HG02623 (cell line): ENCODE measurements around the gene INTS15.
"Not testable (repeated sequence)": the region's sequence is repeated elsewhere in the genome, so short reads cannot be mapped to it uniquely, and the experiment has no call there.

Source experiments
- ATAC-seq: cut with Tn5 transposase; IDR thresholded peaks from one replicate; pipeline ENCODE4 v1.9.1; 2021; ENCODE audit warnings: moderate library complexity; ENCODE audit not compliant: unreplicated experiment

INTS15 gene

DNA sequence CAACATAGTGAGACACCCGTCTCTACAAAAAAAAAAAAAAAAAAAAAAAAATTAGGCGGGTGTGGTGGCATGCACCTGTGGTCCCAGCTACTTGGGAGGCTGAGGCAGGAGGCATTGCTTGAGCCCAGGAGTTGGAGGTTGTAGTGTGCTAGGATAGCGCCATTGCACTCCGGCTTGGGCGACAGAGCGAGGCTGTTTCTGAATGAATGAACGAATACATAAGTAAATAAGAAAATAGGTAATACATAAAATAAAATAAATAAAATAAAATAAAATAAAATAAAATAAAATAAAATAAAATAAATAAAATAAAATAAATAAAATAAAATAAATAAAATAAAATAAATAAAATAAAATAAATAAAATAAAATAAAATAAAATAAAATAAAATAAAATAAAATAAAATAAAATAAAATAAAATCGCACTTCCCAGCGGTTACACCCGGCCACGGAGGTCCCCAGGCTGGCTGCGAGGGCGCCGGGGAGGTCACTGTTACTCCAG, 12.9 kb upstream of the INTS15 start:
- not testable (repeated sequence) for ATAC-seq

DNA sequence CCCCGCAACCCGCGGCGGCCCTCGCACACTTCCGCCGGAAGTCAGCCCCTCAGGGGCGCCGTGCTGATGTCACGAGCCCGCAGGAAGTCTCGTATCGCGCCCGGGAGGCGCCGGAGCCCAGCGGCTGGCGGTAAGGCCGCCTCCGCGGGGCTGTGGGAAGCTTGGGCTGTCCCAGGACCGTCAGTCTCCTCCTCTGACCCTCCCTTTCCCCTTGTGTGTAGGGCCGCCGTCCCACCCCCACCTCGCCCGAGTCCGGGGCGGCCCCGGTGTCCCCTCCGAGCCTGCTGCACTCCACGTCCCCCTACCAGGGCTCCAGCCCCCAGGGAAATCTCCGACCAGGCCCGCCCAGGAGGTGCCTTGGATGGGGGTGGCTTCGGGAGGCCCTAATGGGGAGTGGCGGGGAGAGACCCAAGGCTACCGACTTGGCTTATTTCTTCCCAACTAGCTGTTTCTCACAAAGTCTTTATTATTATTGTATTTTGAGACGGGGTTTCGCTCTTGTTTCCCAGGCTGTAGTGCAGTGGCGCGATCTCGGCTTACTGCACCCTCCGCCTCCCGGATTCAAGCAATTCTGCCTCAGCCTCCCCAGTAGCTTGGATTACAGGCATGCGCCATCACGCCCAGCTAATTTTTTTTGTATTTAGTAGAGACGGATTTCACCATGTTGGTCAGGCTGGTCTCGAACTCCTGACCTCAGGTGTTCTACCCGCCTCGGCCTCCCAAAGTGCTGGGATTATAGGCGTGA, 12.3 kb upstream of the INTS15 start, which contains the start of gene ZDHHC4:
ZDHHC4 (plus strand) TSS at position 86 of the 745 bp plus-strand sequence. CDS start 3,108 bp downstream, outside the sequence.
- ATAC-seq = peak; percentile 97

DNA sequence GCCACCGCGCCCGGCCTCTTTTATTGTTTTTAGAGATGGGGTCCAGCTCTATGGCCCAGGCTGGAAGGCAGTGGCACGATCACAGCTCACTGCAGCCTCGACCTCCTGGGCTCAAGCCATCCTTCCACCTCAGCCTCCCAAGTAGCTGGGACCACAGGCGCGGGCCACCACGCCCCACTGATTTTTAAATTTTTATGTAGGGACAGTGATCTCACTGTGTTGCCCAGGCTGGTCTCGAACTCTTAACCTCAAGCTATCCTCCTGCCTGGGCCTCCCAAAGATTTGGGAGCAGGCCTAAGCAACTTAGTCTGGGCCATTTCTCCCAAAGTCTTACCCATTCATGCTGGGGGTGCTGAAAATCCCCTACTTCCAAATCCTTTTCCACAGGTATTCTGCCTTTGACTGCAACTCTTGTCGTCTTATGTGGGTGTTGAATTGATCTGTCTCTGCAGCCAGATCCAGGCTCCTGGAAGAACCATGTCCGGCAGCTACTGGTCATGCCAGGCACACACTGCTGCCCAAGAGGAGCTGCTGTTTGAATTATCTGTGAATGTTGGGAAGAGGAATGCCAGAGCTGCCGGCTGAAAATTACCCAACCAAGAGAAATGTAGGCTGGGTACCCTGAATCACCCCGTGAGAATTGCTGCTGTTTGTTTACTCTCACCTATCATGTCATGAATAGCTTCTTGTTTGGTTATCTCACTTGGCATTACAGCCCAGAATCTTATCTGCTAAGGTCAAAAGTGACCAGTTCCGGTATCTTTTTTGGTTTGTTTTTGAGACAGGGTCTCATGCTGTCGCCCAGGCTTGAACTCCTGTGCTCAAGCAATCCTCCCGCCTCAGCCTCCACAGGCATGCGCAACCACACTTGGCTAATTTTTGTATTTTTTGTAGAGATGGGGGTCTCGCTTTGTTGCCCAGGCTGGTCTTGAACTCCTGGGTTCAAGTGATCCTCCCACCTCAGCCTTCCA, 11.4 kb upstream of the INTS15 start:
- ATAC-seq = no peak

DNA sequence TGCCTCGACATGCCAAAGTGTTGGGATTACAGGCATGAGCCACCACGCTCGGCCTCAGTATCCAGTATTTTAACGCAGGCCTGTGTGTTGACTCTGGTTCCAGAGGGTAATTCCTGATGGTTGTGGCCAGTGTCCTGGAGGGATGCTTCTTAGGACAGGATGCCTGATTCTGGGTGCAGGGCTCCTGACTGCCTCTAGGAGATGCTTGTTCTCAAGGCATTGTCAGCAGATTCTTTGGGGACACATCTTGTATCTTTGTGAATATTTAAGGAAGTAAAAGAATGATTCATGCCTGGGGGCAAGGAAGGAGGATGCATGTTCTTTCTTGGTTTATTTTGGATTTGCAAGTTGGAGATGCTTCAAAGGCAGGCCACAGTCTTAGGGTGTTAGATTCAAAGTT, 10.4 kb upstream of the INTS15 start:
- ATAC-seq = no peak

DNA sequence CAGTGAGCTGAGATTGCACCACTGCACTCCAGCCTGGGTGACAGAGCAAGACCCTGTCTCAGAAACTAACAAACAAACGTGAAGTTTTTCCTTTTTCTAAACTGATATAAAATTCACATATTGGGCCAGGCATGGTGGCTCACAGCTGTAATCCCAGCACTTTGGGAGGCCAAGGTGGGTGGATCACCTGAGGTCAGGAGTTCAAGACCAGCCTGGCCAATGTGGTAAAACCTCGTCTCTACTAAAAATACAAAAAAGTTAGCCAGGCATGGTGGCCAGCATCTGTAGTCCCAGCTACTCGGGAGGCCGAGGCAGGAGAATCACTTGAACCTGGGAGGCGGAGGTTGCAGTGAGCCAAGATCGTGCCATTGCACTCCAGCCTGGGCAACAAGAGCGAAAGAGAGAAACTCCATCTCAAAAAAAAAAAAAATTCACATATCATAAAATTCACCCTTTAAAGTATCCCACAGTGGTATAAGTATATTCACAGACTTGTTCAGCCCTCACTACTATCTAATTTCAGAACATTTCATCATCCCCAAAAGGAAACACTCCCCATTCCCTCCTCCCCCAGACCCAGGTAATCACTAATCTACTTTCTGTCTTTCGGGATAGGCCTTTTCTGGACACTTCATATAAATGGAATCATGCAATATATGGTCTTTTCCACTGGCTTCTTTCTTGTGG, 3.9 kb upstream of the INTS15 start:
- not testable (repeated sequence) for ATAC-seq

DNA sequence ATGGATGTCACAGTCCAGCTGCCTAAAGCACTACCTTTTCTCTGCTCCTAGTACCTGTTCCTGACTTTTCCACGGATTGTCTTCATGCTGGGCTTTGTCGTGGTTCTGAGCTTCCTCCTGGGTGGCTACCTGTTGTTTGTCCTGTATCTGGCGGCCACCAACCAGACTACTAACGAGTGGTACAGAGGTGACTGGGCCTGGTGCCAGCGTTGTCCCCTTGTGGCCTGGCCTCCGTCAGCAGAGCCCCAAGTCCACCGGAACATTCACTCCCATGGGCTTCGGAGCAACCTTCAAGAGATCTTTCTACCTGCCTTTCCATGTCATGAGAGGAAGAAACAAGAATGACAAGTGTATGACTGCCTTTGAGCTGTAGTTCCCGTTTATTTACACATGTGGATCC, 1.3 kb upstream of the INTS15 start:
- no peak for ATAC-seq

DNA sequence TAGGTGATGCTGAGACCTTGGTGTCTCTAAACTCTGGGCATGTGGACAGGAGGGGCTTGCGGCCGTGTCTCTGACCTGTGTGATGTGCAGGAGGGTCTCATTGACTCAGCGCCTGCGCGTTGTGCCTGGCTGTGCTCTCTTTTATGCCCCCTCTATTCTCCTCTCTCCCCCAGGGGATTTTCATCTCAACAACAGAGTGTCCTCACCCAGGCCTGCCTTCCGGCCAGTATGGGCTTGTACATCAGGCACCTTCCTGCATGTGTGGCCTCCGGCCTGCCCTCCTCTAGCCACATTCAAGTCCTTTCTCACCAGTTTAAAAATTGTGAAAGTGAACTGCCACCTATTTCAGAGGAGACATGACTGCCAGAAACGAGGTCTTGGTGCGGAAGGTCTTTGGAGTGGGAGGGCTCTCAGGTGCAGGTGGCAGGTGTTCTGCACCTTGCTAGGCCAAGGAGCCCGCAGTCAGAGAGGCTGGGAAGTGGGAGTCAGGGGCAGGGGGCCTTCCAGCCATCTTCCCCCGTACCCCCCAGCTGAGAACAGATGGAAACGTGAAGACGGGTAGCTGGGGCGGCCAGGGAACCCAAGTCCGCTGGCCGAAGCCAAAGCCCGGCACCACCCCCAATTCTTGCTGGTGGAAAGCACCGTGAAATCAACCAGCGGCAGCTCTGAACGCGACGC, 531 bp upstream of the INTS15 start:
- no peak for ATAC-seq

DNA sequence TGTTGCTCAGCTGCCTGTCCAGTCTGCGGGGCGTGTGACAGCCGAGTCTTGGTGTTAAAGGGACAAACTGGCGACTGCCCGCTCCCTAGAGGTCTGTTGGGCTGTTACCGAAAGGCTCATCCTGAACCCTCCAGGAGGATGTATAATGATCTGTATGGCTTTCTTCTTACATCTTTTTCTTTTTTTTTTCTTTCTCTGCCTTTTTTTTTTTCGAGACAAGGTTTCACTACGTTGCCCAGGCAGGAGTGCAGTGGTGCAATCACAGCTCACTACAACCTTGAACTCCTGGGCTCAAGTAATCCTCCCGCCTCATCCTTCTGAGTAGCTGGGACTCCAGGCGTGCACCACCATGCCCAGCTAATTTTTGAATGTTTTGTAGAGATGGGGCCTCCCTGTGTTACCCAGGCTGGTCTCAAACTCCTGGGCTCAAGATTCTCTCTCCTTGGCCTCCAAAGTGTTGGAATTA, 857 bp downstream of the INTS15 start:
- ATAC-seq = no peak

DNA sequence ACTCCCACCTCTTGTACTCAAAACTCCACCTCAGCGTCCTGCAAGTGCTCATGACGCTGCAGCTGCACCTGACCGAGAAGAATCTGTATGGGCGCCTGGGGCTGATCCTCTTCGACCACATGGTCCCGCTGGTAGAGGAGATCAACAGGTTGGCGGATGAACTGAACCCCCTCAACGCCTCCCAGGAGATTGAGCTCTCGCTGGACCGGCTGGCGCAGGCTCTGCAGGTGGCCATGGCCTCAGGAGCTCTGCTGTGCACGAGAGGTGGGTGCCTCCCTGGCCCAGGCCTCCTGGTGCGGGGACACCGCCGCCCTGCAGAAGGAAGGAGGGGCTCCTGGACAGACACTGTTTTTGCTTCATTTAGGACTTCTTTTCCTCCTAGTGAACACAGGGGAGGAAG, 10.3 kb downstream of the INTS15 start:
- no peak for ATAC-seq

DNA sequence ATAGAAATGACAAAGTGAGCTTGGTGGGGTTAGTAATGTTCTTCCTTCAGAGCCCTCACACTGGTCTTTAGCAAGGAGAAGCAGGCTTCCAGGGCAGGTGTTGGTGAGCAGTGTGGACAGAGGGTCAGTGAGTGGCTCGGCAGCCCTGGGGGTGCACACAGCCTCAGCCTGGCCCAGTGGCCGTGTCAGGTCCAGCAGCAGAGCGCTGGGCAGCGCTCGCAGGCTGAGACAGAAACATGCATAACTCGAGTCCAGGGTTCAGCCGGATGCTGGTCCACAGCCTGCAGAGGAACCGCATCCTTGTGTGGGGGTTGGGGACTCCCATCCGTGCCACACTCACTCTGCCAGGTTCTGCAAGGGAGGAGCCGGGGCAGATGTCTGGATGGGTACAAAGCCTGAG, 14.6 kb downstream of the INTS15 start:
- ATAC-seq = no peak

DNA sequence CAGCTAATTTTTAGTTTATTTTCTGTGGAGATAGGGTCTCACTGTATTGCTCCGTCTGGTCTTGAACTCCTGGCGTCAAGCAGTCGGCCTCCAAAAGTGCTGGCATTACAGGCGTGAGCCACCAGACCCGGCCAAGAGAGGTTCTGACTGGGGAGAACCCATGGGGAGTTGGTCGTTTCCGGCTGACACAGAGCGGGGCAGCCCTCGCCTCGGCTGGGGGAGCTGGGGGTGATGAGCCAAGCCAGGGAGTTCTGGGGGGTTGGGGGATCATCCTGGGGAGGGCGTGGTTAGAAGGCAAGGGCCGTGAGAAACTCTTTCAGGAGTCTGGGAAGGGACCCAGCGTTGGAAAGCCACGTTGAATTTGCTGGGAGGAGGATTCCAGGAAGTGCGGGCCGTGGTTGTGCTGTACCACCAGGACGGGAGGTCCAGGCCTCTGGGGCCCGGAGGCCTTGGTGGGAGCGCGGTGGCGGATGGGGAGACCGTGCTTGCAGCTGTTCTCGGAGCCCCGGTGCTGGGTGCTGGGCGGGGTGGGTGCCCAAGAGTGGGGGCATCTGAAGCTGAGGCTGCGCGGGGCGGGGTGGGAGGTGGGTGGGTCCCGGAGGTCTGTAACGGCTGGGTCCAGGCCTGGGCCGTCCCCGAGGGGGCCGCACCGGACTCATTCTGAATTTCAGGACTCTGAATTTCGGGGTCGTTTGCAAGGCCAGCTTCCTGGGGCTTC, 17.2 kb downstream of the INTS15 start:
- no peak for ATAC-seq

DNA sequence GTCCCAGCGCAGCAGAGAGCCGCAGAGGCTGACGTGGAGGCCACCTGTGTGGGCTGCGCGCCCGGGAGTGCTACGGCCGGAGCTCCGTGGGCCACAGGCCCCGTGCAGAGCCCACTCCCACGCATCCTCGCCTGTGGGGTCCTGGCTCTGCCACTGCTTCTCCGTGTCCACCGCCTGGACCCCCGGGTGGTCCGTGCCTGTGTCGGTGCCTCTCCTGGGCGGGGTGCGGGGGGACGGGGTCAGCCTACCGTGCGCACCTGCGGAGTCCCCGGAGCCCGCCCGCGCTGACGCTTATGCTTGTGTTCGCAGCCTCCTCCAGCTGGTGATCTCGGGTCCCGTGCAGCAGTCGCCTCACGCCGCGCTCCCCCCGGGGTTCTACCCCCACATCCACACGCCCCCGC, 17.8 kb downstream of the INTS15 start:
- ATAC-seq = no peak

DNA sequence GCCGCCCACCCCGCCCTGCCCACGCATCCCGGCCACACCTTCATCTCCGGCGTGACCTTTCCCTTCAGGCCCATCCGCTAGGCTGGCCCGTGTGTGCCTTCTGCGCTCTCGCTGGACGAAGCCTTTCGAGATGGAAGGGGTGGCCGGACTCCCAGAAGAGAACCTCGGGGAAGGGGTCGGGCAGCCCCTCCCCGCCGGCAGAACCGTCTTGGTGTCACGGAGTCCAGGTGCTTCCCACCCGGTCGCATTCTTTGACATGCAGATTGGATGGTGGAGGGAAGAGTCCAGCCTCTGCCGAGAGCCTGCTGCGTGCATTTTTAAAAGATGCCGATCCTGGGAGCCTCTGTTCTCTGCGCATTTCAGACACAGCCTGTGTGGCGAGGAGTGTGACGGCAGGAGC, 18.3 kb downstream of the INTS15 start:
- ATAC-seq = no peak

DNA sequence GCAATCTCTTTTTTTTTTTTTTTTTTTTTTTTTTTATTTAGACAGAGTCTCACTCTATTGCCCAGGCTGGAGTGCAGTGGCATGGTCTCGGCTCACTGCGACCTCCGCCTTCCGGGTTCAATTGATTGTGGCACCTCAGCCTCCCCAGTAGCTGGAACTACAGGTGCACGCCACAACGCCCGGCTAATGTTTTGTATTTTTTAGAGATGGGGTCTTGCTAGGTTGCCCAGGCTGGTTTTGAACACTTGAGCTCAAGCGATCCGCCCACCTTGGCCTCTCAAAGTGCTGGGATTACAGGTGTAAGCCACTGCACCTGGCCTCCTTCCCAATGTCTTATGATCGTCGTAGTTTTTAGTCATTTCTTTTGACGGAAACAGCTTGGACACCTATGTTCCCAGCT, 19.0 kb downstream of the INTS15 start:
- no peak for ATAC-seq

DNA sequence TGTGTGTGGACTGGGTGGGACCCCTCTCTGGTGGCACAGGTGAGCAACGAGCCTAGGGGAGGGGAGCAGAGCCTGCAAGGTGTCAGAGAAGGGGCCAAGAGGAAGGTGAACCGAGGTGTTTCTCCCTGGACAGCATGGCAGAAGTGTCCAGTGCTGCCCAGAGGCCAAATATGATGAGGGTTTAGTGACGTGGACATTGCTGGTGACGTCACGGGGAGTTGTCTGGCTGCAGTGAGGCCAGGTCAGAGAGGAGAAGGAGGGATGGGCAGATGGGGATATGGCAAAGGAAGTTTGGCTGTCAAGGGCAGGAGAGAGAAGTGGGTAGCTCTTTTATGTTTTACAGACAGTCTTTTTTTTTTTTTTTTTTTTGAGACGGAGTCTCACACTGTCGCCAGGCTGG, 23.0 kb downstream of the INTS15 start:
- no peak for ATAC-seq

DNA sequence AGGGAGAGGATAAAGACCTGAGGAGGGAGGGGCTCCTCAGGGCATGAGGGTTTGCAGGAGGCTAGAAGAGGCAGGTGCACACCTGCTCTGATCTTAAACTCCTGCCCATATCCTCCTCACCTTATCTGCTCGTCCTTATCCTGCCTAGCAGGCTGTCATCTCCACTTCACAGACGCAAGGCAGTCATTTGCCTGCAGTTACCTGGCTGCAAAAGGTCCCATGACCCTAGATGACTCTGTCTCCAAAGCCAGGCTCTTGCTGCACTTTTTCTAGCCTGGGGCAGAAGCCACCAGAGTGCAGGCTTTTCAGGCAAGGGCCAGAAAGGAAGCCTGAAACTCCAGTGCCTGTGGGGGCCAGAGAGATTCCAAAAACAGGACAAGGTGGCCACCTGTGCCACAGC, 23.9 kb downstream of the INTS15 start:
- ATAC-seq = no peak

DNA sequence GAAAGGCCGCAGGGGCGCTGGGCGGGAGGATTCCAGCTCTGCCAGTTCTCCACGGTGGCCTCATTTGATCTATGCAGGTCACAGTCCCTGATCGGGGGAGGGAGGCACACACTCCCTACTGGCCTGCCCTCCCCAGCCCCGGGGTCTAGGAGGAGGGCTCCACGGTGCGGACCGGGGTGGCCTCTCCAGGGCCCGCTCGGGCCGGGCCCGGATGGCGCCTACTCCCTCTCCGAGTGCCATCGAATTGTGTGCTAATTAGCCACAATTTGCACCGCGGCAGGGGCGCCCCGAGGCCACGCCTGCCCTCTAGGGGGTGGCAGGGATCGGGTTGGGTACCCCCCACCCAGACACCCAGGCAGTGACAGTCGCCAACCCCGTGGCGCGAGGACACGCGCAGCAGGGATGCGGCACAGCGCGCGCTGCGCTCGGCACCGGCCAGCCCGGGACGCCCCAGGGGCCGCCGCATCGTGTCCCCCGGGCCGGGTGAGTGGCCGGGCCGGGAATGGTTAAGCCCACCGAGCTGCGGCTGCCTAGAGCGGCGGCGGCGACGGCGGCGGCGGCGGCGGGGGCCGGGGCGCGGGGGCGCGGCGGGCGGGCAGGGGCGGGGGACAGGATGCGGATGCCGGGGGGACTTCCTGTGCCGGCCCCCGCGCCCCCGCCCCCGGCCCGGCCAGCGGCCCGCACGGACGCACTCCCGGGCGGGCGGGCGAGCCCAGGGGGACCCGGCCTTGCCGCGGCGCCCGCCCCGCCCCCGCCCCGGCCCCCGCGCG, 25.3 kb downstream of the INTS15 start, which contains the start of gene ZNF853:
ZNF853 (plus strand) TSS at position 658 of the 770 bp plus-strand sequence. CDS start 565 bp downstream, outside the sequence.
- no peak for ATAC-seq

DNA sequence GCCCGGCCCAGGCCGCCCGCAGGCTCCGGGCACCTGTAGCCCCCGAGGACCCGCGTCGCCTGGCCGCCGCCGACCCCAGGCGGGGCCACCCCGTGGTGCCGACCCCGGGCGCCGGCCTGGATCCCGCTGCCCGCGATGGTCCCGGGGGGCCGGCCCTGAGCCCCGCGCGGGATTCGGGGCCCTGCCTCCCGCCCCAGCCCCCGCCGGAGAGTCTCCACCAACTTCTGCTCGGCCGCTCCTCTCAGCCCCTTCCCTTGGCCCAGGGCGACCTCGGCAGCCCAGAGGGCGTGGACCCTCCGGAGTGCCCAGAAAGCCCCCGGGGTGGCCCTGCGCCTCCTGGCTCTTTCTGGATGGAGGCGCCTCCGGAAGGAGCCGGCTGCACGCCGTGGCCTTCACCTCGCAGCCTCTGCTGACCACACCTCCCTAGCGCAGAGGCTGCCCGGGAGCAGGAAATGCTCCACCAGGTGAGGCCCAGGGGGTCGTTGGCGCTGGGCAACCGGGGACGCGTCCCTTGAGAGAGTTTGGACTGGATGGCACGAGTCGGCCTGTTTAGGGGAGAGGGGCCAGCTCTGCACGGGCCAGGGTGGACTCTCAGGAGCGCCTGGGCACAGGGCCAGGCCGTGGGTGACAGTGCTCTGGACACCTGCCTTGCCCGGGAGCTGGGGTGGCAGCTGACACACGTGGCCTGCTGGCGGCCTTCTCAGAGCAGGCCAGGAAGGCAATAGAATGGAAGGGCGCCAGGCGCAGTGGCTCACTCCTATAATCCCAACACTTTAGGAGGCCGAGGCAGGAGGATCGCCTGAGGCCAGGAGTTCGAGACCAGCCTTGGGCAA, 26.1 kb downstream of the INTS15 start:
- no peak for ATAC-seq
